NK-92 treated with Interleukin-12 subunit alpha and Interleukin-12 subunit beta, amount 100 ng/mL, for 24 hours (cell line): ENCODE data around the gene TMEM151B.

Experiments used
- DNase-seq: peaks from one replicate; lab custom pipeline; 2025; lab: John Stamatoyannopoulos, UW

TMEM151B gene

GRCh38 chr6:44278774-44279697 is 8.8 kb downstream of the TMEM151B start:
- no peak for DNase-seq

- DNase-seq, result no peak
Observed at GRCh38 chr6:44284121-44284520, 13.9 kb downstream of the TMEM151B start.

GRCh38 chr6:44284867-44285266 is 14.6 kb downstream of the TMEM151B start:
- no peak for DNase-seq

DNA sequence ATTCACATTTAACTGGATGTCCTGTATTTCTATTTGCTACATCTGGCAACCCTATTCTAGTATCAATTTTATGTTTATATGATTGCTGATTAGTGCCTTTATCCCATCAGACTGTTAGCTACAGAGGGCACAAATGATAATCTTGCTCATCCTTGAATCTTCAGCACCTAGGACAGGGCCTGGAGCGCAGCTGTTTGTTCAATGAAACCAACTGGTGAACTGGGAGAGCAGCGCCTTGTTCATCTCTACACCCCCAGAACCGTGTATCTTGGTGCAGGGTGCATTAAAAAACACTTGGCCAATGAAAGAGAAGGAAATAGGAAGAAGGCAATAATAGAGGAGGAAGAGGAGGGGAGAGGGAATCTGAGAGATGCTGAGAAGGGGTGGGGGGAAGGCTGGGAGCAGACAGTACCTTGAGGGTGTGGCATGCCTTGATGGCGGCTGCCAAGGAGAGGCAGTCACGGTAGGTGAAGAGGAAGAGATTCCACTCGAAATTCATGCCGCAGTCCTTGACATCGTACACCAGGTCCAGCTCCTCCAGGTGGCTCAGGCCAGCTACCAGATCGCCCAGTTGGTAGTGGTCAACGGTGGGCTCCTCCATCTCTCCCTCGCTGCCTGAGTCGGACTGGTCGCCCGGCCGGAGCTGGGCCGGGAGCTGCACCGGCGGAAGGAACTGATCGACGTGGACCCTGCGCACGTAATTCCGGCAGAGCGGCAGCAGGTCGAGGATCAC is 15.5 kb downstream of the TMEM151B start:
- DNase-seq, result no peak

DNA sequence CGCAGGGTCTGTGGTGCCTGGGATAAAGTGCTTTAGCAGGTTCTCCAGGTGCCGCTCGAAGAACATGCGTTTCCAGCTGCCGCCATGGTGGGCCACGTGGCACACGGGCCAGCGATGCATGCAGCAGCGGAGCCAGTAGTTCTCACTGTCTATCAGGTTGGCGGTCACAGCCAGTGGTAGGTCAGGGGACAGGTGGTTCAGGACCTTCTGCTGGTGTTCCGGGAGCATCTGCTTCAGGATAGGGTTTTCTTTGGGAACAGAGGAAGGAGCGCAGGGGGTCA is 16.0 kb downstream of the TMEM151B start:
- no peak for DNase-seq

GRCh38 chr6:44286747-44287146 is 16.5 kb downstream of the TMEM151B start:
- DNase-seq, result no peak

DNA sequence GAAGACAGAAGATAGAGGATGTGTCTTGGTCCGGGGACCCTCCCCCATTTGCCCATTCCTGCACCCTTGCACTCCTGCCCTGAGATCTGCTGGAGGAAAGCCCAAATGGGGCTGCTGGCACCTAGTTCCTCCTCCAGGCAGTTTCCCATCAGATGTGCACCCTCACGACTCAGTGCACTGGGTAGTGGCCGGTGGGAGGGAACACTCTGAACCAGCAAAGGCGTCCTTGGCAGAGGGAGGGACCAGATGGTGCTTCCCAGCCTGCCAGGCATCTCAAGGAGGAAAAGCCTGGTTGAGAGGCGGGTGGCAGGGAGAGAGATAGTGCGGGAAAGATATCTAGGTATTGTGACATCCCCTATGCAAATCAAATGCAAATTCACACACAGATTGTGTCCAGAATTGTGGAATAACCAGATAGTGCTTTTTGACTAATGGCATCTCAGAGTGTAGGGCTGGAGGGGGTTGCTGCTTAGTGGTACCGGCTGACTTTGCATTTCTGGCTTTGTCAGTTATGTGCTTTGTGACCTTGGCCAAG is 19.5 kb downstream of the TMEM151B start:
- DNase-seq, result no peak

DNA sequence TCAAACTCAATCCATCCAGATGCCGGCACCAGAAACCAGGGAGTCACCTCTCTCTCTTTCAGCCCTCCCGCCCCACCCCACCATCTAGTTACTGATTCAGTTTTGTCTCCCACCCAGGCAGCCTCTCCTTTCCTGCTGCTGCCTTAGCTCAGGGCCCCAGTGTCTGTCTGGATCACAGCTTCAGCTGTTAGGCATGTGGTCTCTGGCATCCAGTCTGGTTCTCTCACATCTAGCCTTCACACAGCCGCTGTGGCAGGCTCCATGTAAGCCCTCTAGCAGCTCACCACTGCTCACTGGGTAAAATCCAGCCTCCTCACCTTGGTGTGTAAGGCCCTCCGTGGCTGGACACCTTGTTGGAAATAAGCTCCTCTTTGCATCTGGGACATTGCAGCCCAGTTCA is 21.6 kb downstream of the TMEM151B start:
- DNase-seq, result no peak

DNA sequence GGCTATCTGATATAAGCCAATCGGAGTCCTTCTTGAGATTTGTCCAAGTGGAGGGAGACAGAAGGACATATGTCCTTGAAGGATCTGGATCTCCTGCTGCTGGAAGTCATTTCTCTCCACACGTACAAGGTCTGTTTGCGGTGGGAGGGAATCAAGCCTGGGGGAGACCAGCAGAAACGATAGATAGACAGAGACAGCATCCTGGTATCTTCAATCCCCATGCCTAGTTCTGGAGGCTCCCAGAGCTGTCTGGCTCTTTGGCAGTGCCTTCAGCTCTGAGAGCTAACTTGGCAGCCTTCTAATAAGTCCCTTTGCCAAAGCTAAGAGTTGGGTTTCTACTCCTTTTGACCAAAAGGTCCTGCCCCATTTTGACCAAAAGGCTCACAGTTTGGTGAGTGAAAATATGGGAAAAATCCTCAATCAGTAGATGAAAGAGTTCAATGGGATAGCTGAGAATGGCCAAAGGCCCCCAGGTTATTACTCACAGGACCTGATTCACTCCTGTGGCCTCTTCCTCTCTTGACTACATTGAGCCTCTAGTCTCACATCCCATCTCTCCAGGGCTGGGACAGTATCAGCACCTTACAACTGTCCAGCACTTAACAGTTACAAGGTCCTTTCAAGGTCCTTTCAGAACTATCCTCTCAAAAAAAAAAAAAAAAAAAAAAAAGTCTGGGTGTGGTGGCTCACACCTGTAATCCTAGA is 22.6 kb downstream of the TMEM151B start:
- DNase-seq, result no peak

- DNase-seq, result no peak
Observed at GRCh38 chr6:44294832-44295791, 24.9 kb downstream of the TMEM151B start.

GRCh38 chr6:44297063-44298038 is 27.1 kb downstream of the TMEM151B start:
- DNase-seq, result no peak

DNA sequence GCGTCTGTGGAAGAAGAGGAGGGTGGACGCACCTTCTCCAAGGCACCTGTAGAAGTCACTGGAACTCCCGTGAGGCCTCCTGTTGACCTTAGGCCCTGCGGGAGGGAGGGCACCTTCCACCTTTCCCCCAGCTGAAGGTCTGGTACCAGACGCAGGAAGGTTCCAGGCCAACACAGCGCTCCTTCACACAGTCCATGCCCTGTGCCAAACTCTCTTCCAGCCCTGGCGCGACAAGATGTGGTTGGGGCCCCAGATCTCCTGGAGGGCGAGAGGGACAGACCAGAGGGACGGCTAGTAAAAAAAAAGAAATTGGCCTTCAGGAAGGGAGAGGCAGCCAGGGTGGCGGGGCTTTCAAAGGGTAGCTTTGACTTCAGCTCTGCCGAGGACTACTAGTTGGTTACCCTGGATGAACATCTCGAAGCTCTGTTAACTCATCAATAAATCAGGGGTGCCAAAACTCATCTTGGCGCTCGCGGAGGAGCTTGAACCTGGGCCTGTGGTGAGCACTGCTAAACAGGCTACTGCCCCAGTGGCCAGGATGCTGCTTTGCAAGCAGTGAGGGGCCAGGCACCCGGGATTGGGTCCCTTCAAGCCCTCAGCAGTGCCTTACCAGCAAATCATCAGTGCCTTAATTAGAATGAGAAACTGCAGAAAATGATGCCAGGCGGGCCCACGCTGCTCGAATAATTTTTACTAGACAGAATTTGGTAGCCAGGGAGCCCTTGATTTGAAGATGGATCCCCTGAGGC is 28.0 kb downstream of the TMEM151B start:
- DNase-seq, result no peak

DNA sequence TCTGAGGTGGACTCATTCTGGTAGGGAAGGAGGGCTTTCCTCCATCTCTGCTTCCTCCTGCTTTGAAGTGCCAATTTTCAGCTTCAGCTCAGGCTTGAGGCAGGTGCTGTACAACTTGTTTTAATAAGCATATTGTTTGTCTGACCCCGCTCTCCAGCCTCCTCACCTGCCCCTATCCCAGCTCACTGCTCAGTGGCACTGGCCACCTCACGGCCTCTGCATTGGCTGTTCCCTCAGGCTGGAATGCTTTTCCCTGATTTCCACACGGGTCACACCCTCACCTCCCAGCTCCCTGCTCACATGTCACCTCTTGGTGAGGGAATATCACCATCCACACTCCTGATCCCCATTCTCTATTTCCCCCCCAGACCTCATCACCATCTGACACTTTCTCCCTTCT is 28.6 kb downstream of the TMEM151B start:
- no peak for DNase-seq

- DNase-seq, result no peak
Observed at GRCh38 chr6:44300292-44300823, 30.1 kb downstream of the TMEM151B start.

DNA sequence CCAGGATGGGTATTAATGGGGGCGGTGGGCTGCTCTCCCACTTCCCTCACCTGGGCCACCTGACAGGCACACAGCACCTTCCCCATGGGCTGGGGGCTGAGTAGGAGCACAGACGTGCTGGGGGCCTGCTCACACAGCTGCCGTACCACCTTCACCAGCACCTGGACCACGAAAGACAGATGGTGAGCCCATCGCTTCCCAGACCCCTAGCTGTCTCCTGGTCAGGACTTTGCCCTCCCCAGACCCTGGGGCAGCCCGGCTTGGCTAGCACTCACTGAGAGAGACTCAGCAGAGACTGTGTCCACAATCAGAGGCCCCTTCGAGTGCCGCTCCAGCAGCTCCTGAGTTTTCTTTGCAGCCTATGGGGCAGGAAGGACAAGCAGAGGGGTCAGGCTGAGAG is 30.9 kb downstream of the TMEM151B start:
- no peak for DNase-seq

DNA sequence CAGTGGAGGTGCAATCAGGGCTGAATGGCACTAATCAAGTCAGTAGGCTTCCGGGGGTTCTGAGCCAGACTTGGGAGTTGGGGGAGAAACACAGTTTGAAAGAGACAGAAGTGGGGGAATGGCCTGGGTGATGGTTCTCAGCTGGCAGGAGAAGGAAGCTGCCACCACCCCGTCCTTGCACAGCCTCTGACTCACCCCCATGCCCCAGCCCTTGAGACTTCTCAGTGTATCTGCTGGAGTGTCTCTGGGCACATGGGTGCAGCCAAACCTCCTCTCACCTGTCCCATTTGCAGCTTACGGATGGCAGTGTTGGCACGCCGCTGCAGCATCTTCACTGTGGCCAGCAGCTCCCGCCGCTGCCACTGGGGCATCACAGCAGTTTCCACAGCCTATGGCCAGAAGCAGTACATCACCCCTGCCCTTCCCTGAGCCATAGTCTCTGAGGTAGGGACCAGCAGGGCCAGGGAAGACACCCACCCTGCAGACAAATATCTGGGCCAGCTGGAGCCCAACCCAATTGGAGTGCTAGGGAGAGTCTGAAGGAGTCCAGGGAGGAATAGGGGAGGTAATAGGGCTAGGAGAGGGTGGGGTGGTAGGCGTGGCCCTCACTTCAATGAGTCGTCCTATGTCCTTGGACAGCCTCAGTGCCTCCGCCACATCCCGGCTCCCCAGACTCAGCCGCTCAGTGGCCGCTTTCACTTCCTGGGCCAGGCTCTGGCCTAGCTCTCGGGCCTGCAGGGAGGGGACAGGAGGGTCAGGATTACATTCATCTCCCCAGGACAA is 31.7 kb downstream of the TMEM151B start:
- DNase-seq, result no peak

DNA sequence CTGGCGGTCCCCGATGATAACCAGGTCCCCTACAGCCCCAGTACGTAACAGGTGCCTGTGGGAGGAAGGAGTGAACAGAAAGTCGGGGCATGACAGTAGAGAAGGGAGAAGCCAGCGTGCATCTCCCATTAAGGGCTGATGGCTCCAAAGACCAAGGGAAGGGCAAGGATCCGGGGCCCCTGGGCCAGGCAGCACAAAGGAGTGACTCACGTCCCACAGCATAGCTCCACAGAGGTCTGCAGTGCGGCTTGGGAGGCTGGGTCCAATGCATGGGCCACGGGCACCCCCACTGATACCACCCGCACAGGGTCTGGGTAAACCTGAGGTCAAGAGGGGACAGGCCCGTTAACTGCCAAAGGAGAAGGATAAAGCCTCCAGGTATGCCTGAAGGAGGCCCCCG is 32.6 kb downstream of the TMEM151B start:
- DNase-seq, result no peak

DNA sequence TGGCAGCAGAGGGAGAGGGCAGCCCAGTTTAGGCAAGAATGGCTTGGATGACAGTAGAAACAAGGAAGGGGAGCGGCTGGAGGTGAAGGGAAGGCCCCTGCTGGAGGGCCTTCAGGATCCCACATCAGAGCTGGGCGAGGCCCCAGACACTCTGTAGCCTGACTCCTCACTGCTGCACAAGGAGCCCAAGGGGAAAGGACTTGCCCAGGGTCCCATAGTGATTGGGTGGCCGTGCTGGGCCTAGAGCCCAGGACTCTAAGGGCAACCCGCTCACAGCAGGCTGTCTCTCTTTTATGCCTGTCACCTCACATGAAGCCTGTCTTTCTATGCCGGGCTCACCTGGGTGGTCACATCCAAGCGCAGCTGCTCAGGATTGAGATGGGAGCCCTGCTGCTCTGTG is 33.6 kb downstream of the TMEM151B start:
- no peak for DNase-seq
